Activated effector memory CD4-positive, alpha-beta T cell treated with Interleukin-2 at 50 U/mL for 16 hours (primary cell): ENCODE data around the gene CANT1.
"Not testable (repeated sequence)": the region's sequence is repeated elsewhere in the genome, so short reads cannot be mapped to it uniquely, and the experiment has no call there.

ENCODE experiments used
- DNase-seq: peaks from one replicate; pipeline ENCODE4 v3.0.0-alpha.2; 2020

CANT1 gene

DNA sequence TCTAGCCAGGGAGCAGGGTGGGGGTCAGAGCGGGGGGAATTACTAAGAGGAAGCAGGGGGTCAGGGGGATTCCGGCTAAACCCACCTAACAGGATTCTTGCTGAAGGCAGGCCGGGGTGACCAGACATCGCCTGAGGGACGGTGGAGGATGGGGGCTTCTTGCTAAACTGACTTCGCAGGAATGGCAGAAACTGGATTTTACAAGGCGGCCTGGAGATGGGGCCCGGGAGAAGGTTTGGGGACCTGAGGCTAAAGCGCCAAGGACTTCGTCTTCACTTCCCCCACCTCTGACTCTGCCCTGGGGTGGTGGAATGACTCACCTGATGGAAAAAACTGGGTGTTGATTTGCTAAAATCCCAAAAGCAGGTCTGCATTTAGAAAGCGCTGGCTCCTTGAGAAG, 53.3 kb downstream of the CANT1 start:
- DNase-seq: no peak

DNA sequence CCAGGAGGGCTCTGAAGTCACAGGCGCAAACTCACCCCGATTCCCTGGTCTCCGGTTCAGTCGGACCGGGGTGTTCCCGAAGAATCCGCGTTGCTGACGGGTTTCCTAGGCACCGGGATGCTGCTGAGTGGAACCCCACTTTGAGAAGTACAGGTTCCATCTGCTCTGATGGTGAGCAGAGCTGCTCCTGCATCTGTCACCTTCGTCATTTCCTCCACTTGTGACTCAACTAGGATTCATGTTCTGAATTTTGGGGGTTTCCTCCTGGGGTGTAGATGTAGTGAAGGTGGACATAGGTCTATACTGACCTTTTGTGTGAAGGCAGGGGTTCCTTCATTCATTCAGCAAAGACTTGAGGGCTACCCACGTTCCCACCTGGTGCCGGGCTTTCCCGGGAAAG, 54.9 kb downstream of the CANT1 start:
- DNase-seq: no peak

DNA sequence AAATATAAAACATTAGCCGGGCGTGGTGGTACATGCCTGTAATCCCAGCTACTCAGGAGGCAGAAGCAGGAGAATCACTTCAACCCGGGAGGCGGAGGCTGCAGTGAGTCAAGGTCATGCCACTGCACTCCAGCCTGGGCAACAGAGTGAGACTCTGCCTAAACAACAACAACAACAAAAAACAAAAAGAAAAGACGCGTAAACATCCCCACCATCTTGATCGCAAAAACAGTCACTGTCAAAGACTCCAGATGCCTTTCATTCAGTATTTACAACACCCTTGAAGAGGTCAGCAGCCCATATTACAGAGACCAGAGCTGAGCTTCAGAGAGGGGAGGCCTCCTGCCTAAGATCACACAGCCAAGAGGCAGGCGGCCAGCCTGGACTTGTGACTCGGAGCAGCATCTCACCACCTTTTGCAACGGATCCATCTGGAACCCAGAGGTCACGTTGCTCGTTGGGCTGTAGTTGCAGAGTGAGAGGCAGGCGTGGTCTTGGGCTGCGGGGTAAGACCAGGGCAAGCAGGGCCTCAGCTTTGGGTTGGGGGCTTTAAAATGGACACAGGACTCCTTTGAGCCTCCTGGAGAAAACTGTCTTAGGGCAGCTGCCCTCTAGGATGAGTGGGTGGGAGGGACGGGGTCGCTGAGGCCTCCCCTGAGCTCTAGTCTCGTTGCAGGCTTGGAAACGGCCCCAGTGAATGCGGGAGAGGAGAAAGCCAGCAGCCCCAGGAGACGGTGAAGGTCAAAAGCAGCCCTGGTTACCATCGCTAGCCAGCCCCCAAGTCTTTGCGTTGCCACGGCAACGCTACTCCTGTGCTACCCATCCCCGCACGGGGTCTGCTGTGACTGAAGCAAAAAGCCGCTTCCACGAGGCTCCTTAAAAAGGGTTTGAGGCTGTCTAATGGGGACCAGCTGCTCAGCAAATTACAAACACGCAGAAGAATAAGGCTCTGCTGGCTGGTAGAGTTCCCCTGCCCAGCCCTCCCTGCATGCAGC, 55.9 kb downstream of the CANT1 start:
- no peak for DNase-seq

DNA sequence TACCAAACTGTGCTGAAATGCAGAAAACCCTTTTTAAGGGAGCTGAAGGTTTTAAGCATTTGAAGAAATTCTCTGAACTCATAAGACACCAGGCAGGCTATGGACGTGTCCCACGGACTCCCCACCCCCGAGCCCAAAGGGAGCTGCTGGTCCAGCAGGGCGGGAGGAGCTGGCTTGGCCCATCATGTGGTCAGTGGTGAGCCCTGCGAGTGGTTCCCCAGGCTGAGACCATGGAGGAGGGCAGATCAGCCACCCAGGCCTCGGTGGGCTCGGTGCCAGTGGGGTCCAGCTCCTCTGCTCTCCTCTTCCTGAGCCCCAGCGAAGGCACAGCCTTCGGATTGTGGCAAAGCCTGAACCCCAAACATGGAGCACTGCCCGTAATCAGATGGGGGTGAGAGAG, 56.9 kb downstream of the CANT1 start:
- DNase-seq: no peak

DNA sequence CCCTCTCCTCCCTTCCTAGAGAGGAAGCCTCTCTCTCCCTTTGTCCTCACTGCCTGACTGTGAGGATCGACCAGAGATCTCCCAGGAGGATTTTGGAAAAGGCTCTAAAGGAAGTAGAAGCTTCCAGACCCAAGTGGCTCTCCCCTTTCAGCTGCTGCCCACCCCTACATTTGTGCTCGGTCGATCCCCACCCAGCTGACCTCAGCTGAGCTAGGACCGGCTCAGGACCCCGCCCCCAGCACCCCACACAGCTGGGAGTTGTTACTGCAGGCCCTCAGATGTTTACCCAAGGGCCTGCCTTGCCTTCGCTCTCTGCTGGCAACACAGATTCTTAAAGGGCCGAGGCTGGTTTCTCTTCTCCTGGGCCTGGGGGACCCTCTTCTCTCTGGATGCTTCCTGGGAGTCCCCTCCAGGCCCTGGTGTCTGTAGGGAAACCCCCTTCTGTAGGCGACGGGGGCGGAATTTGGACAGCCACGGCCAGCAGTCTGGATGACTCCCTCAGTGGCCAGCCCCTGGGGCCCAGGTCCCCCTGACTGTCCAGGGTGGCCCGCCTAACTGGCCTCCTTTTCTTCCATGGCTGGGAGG, 57.5 kb downstream of the CANT1 start:
- no peak for DNase-seq

DNA sequence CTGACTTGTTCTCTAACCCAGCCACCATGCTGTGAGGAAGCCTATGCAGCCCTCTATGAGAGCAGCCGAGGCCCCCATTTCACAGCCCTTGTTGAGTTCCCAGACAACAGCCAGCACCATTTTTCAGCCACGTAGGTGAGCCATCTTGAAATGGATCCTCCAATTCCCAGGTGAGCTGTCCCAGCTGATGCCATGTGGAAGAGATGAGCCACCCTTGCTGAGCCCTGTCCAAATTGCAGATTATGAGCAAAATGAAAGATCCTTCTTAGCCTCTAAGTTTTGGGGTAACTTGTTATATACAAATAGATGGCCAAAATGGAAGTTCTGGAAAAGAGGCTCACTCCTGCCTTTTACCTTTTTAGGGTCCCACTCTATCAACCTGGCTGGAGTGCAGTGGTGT, 58.7 kb downstream of the CANT1 start:
- no peak for DNase-seq

DNA sequence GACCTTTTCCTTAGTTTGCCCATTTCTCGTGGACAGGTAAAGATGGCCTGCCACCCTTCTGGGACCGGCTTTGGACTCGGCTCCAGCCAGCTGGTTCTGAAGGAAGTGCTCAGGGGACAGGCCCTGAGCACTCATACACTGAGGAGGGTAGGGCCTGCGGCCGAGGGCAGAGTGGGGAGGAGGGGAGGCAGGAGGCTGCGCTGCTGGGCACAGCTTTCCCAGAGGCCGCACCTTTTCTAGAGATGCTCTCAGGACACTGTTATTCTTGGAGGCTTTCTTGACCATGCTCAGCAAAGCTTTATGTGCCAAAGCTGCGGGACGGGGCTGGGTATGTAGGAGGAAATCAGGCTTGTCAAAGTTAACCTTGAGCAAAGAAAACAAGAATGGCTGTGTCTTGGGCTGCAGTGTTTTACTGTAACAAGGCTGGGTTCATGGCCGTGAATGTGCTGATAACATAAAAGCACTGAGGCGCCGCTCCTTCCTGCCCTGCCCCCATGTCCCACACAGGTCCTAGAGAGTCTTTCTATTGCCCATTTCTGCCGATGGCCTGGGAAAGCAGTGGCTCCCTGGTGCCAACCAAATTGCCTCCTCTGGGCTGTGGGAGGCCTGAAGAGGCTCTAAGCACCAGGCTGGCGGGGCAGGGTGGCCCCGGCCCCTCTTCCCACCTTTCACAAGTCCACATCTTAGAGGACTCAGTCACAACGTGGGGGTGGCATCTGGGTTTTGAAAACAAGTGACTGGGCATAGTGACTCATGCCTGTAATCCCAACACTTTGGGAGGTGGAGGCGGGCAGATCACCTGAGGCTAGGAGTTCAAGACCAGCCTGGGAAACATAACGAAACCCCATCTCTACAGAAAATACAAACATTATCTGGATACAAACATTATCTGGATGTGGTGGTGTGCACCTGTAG, 62.1 kb downstream of the CANT1 start:
- no peak for DNase-seq

DNA sequence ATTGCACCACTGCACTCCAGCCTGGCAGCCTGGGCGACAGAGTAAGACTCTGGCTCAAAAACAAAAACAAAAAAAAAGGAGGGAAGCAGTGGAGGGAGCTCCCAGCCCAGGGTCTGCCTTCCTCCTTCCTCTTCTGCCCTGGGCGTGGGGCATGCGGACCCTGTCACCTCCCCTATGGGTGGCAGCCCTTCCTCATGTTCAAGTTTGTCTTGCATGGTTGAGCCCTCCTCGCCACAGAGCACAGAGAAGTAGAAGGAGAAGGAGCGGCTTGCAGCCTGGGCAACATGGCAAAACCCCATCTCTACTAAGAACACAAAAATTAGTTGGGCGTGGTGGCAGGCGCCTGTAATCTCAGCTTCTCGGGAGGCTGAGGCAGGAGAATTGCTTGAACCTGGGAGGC, 62.9 kb downstream of the CANT1 start:
- DNase-seq: no peak

DNA sequence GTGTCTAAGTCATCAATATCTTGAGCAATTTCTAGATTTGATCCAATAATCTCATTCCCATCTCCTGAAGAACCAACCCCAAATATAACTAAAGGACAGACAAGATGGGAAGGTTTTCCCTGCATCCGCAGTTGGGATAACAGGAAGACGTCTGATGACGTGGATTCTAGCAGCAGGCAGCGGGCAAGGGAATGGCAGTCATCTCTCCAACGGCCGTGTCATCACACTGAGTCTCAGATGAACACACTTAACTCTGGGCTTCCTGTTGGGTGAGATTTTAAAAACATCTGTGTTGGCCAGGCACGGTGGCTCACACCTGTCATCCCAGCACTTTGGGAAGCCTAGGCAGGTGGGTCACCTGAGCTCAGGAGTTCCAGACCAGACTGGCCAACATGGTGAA, 63.4 kb downstream of the CANT1 start:
- DNase-seq: no peak

DNA sequence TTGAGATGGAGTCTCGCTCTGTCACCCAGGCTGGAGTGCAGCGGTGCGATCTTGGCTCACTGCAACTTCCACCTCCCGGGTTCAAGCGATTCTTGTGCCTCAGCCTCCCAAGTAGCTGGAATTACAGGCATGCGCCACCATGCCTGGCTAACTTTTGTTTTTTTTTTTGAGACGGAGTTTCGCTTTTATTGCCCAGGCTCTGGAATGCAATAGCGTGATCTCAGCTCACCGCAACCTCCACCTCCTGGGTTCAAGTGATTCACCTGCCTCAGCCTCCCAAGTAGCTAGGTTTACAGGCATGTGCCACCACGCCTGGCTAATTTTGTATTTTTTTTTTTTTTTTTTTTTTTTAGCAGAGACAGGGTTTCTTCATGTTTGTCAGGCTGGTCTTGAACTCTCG, 64.1 kb downstream of the CANT1 start:
- not testable (repeated sequence) for DNase-seq

DNA sequence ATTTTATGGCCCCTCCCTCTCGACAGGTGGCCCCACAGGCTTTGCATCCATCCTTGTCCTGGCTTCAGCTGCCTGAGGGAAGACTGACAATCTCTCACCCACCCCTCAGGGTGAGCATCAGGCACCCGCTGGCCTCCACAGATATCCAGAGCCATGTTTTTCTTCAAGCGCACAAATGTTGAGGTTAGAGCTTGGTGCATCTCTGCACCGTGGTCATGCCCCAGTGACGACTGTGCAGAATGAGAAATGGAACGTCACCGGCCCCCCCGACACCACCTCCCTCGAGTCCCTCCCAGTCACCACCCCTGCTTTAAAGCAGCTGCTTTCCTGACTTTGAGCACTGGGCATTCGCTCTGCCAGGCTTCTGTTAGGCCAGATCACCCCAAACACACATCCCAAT, 64.6 kb downstream of the CANT1 start:
- no peak for DNase-seq

DNA sequence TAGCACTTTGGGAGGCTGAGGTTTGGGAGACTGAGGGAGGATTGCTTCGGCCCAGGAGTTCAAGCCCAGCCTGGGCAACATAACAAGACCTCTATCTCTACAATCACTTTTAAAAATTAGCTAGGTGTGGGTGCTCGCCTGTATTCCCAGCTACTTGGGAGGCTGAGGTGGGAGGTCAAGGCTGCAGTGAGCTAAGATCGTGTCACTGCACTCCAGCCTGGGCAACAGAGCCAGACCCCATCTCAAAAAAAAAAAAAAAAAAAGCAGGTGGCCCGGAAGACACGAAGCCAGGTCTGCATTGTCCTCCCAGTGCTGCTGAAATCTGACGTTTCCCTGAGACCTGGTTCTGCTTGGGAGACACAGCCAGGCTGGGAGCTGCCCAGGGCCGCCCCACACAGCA, 65.5 kb downstream of the CANT1 start:
- no peak for DNase-seq
